A673 (cell line): ENCODE measurements around the gene CREB3L2. TPM values are rescaled to one million over a fixed set of nuclear protein-coding genes. Genes with fewer than 3 reads are reported as not detected.

Source experiments
- BruUV-seq: library from RNA; stranded (reverse); fragments of 400-500 nt; replicated peaks from 2 replicates; lab custom pipeline; 2021; lab: Mats Ljungman, UMichigan
- CTCF ChIA-PET: fragments of 300-600 bp; sonication (Branson Sonifier 250); formaldehyde crosslinking; loops from one replicate; lab custom pipeline; 2022; ENCODE audit warnings: antibody characterized with exemption; lab: Charles Lee
- POLR2A ChIA-PET: fragments of 300-600 bp; sonication (Branson Sonifier 250); formaldehyde crosslinking; loops from one replicate; lab custom pipeline; 2022; ENCODE audit warnings: antibody characterized with exemption; ENCODE audit not compliant: low non-redundant PET; lab: Charles Lee
- DNase-seq: peaks from one replicate; pipeline ENCODE4 v3.0.0-alpha.2; 2015; ENCODE audit warnings: low spot score
- H3K27ac ChIP-seq: fragments of 200-600 bp; sonication (generic); 2 replicates; pipeline ENCODE4 v1.5.1; 2016; ENCODE audit warnings: mixed run types, low read depth, mild to moderate bottlenecking, mixed read lengths, antibody characterized with exemption, low read length; ENCODE audit not compliant: poor library complexity, severe bottlenecking
- H3K27me3 ChIP-seq: fragments of 200-600 bp; sonication (generic); replicated peaks from 2 replicates; pipeline ENCODE4 v1.6.1; 2017; ENCODE audit warnings: mixed run types, low read depth, mild to moderate bottlenecking, mixed read lengths, antibody characterized with exemption, low read length; ENCODE audit not compliant: insufficient read depth, poor library complexity
- H3K36me3 ChIP-seq: fragments of 200-600 bp; sonication (generic); 2 replicates; pipeline ENCODE4 v1.6.1; 2016; ENCODE audit warnings: mixed run types, mild to moderate bottlenecking, mixed read lengths, antibody characterized with exemption, low read length; ENCODE audit not compliant: insufficient read depth, poor library complexity, severe bottlenecking
- H3K4me1 ChIP-seq: fragments of 200-600 bp; sonication (generic); 2 replicates; pipeline ENCODE4 v1.6.1; 2017; ENCODE audit warnings: mixed run types, mild to moderate bottlenecking, mixed read lengths, antibody characterized with exemption, low read length; ENCODE audit not compliant: insufficient read depth, poor library complexity, severe bottlenecking
- H3K4me3 ChIP-seq: fragments of 200-600 bp; sonication (generic); 2 replicates; pipeline ENCODE4 v1.5.1; 2016; ENCODE audit warnings: low read depth, mixed run types, mild to moderate bottlenecking, mixed read lengths, low read length; ENCODE audit not compliant: poor library complexity, severe bottlenecking
- H3K9me3 ChIP-seq: fragments of 200-600 bp; sonication (generic); 2 replicates; pipeline ENCODE4 v1.6.1; 2016; ENCODE audit warnings: mixed run types, low read depth, mild to moderate bottlenecking, mixed read lengths, antibody characterized with exemption, low read length; ENCODE audit not compliant: poor library complexity, severe bottlenecking
- CTCF ChIP-seq: fragments of 300-800, 200-600 bp; sonication (generic); conservative IDR thresholded peaks from 2 replicates; pipeline ENCODE4 v1.5.1; 2017; ENCODE audit warnings: low read depth, mild to moderate bottlenecking, antibody characterized with exemption, low read length, moderate library complexity, mixed read lengths
- EZH2 ChIP-seq: fragments of 200-600 bp; sonication (generic); IDR thresholded peaks from 2 replicates; pipeline ENCODE4 v1.6.1; 2017; ENCODE audit warnings: borderline replicate concordance, low read depth, mild to moderate bottlenecking, mixed read lengths, antibody characterized with exemption, low read length; ENCODE audit not compliant: poor library complexity, severe bottlenecking
- intact Hi-C: fragments of 100-400 bp; cut with micrococcal nuclease; formaldehyde crosslinking; loops from one replicate; pipeline ENCODE4 v1.10.0; 2022; ENCODE audit not compliant: unreplicated experiment
- total RNA-seq: library from RNA; stranded (reverse); gene quantifications from 2 replicates; pipeline ENCODE4 v1.2.3, GENCODE V29; 2021

CREB3L2 gene
- total RNA-seq, 1 experiment from 2014 or later, result 17.0 TPM

DNA sequence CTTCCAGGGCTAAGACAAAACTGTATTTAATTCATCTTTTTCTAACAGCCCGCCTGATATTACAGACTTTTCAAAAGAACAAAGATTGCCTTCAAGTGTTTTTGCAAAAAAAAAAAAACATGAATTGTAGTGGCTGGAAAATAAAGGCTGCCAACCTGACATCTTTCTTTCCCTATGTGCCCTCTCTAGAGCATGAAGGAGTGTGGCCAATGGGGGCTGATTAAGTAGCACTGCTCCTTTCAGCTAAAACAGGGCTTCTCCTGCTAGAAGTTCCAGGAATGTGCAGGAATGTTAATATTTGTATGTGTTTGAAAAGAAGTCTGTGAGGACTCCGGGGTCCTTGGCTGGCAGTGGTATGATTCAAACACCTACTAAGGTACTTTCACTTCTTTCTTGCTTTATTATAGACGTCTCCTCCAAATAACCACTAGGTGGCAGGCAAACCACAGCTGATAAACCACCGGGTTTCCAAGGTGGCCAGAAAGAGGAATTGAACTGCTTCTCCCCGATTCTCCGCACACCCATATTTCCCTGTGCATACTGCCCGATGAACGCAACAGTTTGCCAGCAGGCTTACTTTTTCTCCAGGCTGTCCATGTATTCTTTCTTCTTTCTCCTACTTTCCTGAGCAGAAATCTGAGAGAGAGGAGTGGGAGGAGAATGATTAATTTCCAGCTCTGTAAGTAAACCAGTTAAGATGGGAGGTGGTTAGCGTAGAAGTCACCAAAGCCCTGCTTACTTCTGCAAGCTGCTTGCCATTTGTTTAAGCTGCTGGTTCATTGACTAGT is 98.3 kb downstream of the CREB3L2 start:
- Histone ChIP-seq H3K27ac (no peak overlapping the region), H3K27me3 (no peaks in the 10 kb centered on the region), H3K9me3 (no peaks in the 10 kb centered on the region), H3K36me3 (no peaks in the 10 kb centered on the region), H3K4me1 (peaks cover 11% of the 10 kb centered on the region), H3K4me3 (no peak overlapping the region)
- ChIA-PET CTCF (interaction anchor here (0.6 to 1.4 kb wide), 5 partner anchors 11 to 835 kb away, joined by 3 to 8 read pairs (median 4); no protein-coding TSS in a partner anchor), POLR2A (no interaction called here)
- no TSS peak for BruUV-seq
- intact Hi-C loops, result loop anchor here (1.0 to 10.0 kb wide), 3 partner anchors 106 to 835 kb away; no protein-coding TSS in a partner anchor
- TF ChIP-seq EZH2 (no peak), CTCF (peak; percentile 82)
- DNase-seq, result peak; percentile 81

GRCh38 chr7:137900137-137900536 is 101.7 kb downstream of the CREB3L2 start:
- TF ChIP-seq CTCF (no peak), EZH2 (no peak)

DNA sequence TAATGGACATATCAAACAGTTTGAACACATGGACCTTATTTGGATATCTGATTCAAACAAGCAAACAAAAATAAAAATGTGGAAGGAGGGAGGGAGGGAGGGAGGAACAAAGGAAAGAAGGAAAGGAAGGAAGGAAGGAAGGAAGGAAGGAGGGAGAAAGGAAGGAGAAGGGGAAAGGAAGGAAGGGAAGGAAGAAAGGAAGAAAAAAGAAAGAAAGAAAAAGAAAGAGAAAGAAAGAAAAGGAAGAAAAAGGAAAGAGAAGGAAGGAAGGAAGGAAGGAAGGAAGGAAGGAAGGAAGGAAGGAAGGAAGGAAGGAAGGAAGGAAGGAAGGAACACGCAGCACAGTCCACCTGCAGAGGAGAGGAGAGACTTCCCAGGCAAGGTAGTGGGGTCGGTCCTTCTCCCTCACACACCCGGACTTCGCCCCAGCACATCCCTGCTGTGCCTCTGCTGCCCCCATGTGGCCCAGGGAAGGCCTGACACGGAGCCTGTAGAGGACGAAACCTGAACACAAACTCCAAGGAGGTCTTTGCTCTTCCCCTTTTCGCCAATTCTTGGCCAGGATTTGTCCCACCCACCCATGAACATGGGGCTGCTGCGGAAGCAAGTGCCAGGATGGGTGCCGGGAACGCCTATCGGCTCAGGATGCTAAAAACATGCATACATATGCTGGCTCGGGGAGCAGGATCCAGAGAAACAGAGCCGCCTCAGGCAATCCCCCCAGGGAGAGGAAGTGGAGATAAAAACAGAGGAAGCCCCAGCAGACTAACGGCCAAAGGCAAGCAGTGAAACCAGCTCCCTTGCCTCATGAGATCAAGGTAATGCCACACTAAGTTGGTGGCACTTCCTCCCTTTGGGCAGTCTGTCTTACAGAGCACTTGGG is 102.8 kb downstream of the CREB3L2 start:
- ChIA-PET CTCF (interaction anchor here (1.0 to 1.1 kb wide), 2 partner anchors 110 to 243 kb away, joined by 3 to 5 read pairs; no protein-coding TSS in a partner anchor), POLR2A (no interaction called here)
- TF ChIP-seq CTCF (peak; percentile 94), EZH2 (no peak)
- peak; percentile 90 for DNase-seq
- peak overlapping the region; percentile 55 for H3K27ac ChIP-seq
- peaks cover 15% of the 10 kb centered on the region for H3K4me1 ChIP-seq
- H3K36me3 ChIP-seq, result no peaks in the 10 kb centered on the region
- no peaks in the 10 kb centered on the region for H3K9me3 ChIP-seq
- intact Hi-C loops, result loop anchor here (1.0 to 2.0 kb wide), 3 partner anchors 109 to 292 kb away; no protein-coding TSS in a partner anchor
- H3K4me3 ChIP-seq, result peak overlapping the region; percentile 27
- H3K27me3 ChIP-seq, result no peaks in the 10 kb centered on the region
- no TSS peak for BruUV-seq

More at GRCh38 chr7:137900137-137900536, 101.7 kb downstream of the CREB3L2 start:
- Histone ChIP-seq H3K36me3 (no peaks in the 10 kb centered on the region), H3K27ac (peak overlapping the region; percentile 55), H3K4me3 (no peak overlapping the region), H3K4me1 (peaks cover 15% of the 10 kb centered on the region), H3K9me3 (no peaks in the 10 kb centered on the region), H3K27me3 (no peaks in the 10 kb centered on the region)
- DNase-seq, result peak; percentile 4
- no TSS peak for BruUV-seq
- POLR2A ChIA-PET, result no interaction called here
- intact Hi-C loops, result loop anchor here (10.0 kb wide), 1 partner anchor 265 kb away; no protein-coding TSS in a partner anchor
- CTCF ChIA-PET, result interaction anchor here (1.0 to 1.1 kb wide), 2 partner anchors 109 to 244 kb away, joined by 3 to 5 read pairs; no protein-coding TSS in a partner anchor
